H1 (cell line): Measurements from ENCODE around the gene RPGRIP1. TPM values are rescaled to one million over a fixed set of nuclear protein-coding genes. Genes with fewer than 3 reads are reported as not detected.
"Not testable (repeated sequence)": the region's sequence is repeated elsewhere in the genome, so short reads cannot be mapped to it uniquely, and the experiment has no call there.

Experiments used
- CTCF ChIA-PET: fragments of 300-600 bp; sonication (Branson Sonifier 250); formaldehyde crosslinking; loops from one replicate; lab custom pipeline; 2021; ENCODE audit not compliant: partially characterized antibody; lab: Charles Lee
- POLR2A ChIA-PET: fragments of 300-600 bp; sonication (Branson Sonifier 250); formaldehyde crosslinking; loops from one replicate; lab custom pipeline; 2021; ENCODE audit warnings: inconsistent platforms; ENCODE audit not compliant: partially characterized antibody; lab: Charles Lee
- DNase-seq, 2 experiments: peaks; one replicate each; pipeline versions ENCODE4 v3.0.0 to v3.0.0-alpha.2; 2010 to 2022; ENCODE audit warnings: low spot score in 2 of 2, low read depth in 1 of 2, mixed read lengths in 1 of 2
- FAIRE-seq: peaks from 2 replicates; lab custom pipeline; 2011; peaks lifted over from hg19 to GRCh38; lab: Jason Lieb, UNC
- H2AFZ ChIP-seq: 2 replicates; pipeline ENCODE4 v1.8.1; 2012; ENCODE audit warnings: low read length, inconsistent platforms
- H2AK5ac ChIP-seq: 2 replicates; pipeline ENCODE4 v1.6.1; 2013; ENCODE audit warnings: low read depth, low read length
- H2BK120ac ChIP-seq: replicated peaks from 2 replicates; pipeline ENCODE3; 2013; ENCODE audit warnings: low read depth, low read length, inconsistent platforms
- H2BK12ac ChIP-seq: 2 replicates; pipeline ENCODE4 v1.6.1; 2013; ENCODE audit warnings: low read depth, low read length
- H2BK15ac ChIP-seq: 2 replicates; pipeline ENCODE4 v1.6.1; 2013; ENCODE audit warnings: low read length
- H2BK20ac ChIP-seq: 2 replicates; pipeline ENCODE4 v1.6.1; 2013; ENCODE audit warnings: low read length
- H2BK5ac ChIP-seq: 2 replicates; pipeline ENCODE4 v1.6.1; 2013; ENCODE audit warnings: low read depth, low read length
- H3K14ac ChIP-seq: 2 replicates; pipeline ENCODE4 v1.6.1; 2013; ENCODE audit warnings: inconsistent platforms; ENCODE audit not compliant: insufficient read length
- H3K18ac ChIP-seq: 2 replicates; pipeline ENCODE4 v1.6.1; 2013; ENCODE audit warnings: low read length; ENCODE audit errors: extremely low read depth
- H3K23ac ChIP-seq: 2 replicates; pipeline ENCODE4 v1.6.1; 2013; ENCODE audit warnings: inconsistent platforms; ENCODE audit not compliant: insufficient read length
- H3K23me2 ChIP-seq: 2 replicates; pipeline ENCODE4 v1.6.1; 2013; ENCODE audit warnings: low read depth, low read length
- H3K27ac ChIP-seq: 2 replicates; pipeline ENCODE4 v1.6.1; 2011; ENCODE audit warnings: low read depth, low read length, inconsistent platforms
- H3K27me3 ChIP-seq, 4 experiments: replicated peaks in 1 of 4; 1 replicate in 1 of 4; 2 replicates in 3 of 4; pipeline versions ENCODE4 v1.6.1 to v1.8.1; 2011 to 2013; ENCODE audit warnings: low read length in 3 of 4, mild to moderate bottlenecking in 3 of 4, inconsistent platforms in 2 of 4, mixed read lengths in 2 of 4, moderate library complexity in 1 of 4; ENCODE audit not compliant: control insufficient read depth in 3 of 4, insufficient read depth in 3 of 4; ENCODE audit errors: extremely low read depth in 1 of 4
- H3K36me3 ChIP-seq, 4 experiments: 2 replicates each; pipeline versions ENCODE4 v1.6.1 to v1.8.1; 2011 to 2013; ENCODE audit warnings: mild to moderate bottlenecking in 4 of 4, low read length in 3 of 4, moderate library complexity in 2 of 4, control low read depth in 1 of 4, inconsistent platforms in 1 of 4; ENCODE audit not compliant: insufficient read depth in 4 of 4, control insufficient read depth in 2 of 4
- H3K4ac ChIP-seq: replicated peaks from 2 replicates; pipeline ENCODE3; 2013; ENCODE audit warnings: low read length, low read depth, mixed read lengths, inconsistent platforms; ENCODE audit not compliant: insufficient read length
- H3K4me1 ChIP-seq, 4 experiments: replicated peaks in 1 of 4; 1 replicate in 1 of 4; 2 replicates in 3 of 4; pipeline versions ENCODE4 v1.6.1 to v1.8.1; 2011 to 2013; ENCODE audit warnings: low read length in 3 of 4, inconsistent platforms in 2 of 4, mixed read lengths in 1 of 4; ENCODE audit not compliant: insufficient read depth in 4 of 4, control insufficient read depth in 3 of 4
- H3K4me2 ChIP-seq, 2 experiments: 2 replicates each; pipeline versions ENCODE4 v1.6.1 to v1.8.1; 2011 to 2013; ENCODE audit warnings: low read depth in 2 of 2, low read length in 2 of 2, control low read depth in 1 of 2, inconsistent platforms in 1 of 2, mild to moderate bottlenecking in 1 of 2; ENCODE audit not compliant: insufficient read depth in 1 of 2
- H3K4me3 ChIP-seq, 4 experiments: fragments of 200-600, 300-600 bp in 1 of 4; sonication (generic), shearing (Covaris generic), sonication (Bioruptor Twin) in 1 of 4; 2 replicates each; pipeline versions ENCODE4 v1.5.1 to v1.8.1; 2011 to 2016; ENCODE audit warnings: low read length in 4 of 4, low read depth in 3 of 4, control low read depth in 2 of 4, inconsistent platforms in 2 of 4, mild to moderate bottlenecking in 2 of 4, mixed read lengths in 1 of 4, moderate library complexity in 1 of 4; ENCODE audit not compliant: insufficient read depth in 2 of 4; ENCODE audit errors: extremely low read depth in 1 of 4
- H3K56ac ChIP-seq: replicated peaks from 2 replicates; pipeline ENCODE3; 2013; ENCODE audit warnings: low read depth, mild to moderate bottlenecking, mixed read lengths, low read length, inconsistent platforms; ENCODE audit not compliant: insufficient read length
- H3K79me1 ChIP-seq: 2 replicates; pipeline ENCODE4 v1.6.1; 2013; ENCODE audit warnings: low read depth, low read length, control low read depth
- H3K79me2 ChIP-seq, 2 experiments: 2 replicates each; pipeline versions ENCODE4 v1.6.1 to v1.8.1; 2012 to 2013; ENCODE audit warnings: low read length in 2 of 2, mild to moderate bottlenecking in 2 of 2, inconsistent platforms in 1 of 2; ENCODE audit not compliant: insufficient read depth in 2 of 2, control insufficient read depth in 1 of 2
- H3K9ac ChIP-seq, 4 experiments: replicated peaks in 1 of 4; 1 replicate in 1 of 4; 2 replicates in 3 of 4; pipeline versions ENCODE4 v1.6.1 to v1.8.1; 2011 to 2013; ENCODE audit warnings: low read depth in 3 of 4, low read length in 3 of 4, control low read depth in 2 of 4, mild to moderate bottlenecking in 2 of 4, moderate library complexity in 2 of 4, inconsistent platforms in 1 of 4; ENCODE audit errors: extremely low read depth in 1 of 4
- H3K9me3 ChIP-seq, 2 experiments: 2 replicates each; pipeline versions ENCODE4 v1.6.1 to v1.8.1; 2012 to 2013; ENCODE audit warnings: mild to moderate bottlenecking in 2 of 2, moderate library complexity in 2 of 2, control low read depth in 1 of 2, inconsistent platforms in 1 of 2, low read depth in 1 of 2, low read length in 1 of 2, mixed read lengths in 1 of 2; ENCODE audit not compliant: insufficient read depth in 2 of 2
- H4K20me1 ChIP-seq, 2 experiments: replicated peaks in 1 of 2; 2 replicates each; pipeline versions ENCODE3 to v1.8.1; 2011 to 2013; ENCODE audit warnings: inconsistent platforms in 2 of 2, low read length in 2 of 2, mild to moderate bottlenecking in 1 of 2; ENCODE audit not compliant: insufficient read depth in 2 of 2, control insufficient read depth in 1 of 2
- H4K5ac ChIP-seq: 2 replicates; pipeline ENCODE4 v1.6.1; 2013; ENCODE audit warnings: low read length, low read depth, mixed read lengths, inconsistent platforms; ENCODE audit not compliant: insufficient read length
- H4K8ac ChIP-seq: 2 replicates; pipeline ENCODE4 v1.8.0; 2013; ENCODE audit warnings: mild to moderate bottlenecking, moderate library complexity, low read length, inconsistent platforms; ENCODE audit not compliant: insufficient read depth; ENCODE audit errors: extremely low read depth
- H4K91ac ChIP-seq: replicated peaks from 2 replicates; pipeline ENCODE3; 2013; ENCODE audit warnings: low read length, mixed read lengths, inconsistent platforms; ENCODE audit not compliant: insufficient read length
- WGBS, 2 experiments: shearing (Covaris generic) in 1 of 2; methylation state at CpG; one replicate each; pipeline versions ENCODE4 v1.1.6 to v1.1.7; 2013 to 2015; ENCODE audit warnings: low lambda C conversion rate in 2 of 2, mixed read lengths in 2 of 2, inconsistent platforms in 1 of 2, low coverage in 1 of 2, missing lambda C conversion rate in 1 of 2; ENCODE audit not compliant: insufficient replicate concordance in 2 of 2, insufficient coverage in 1 of 2, insufficient read length in 1 of 2; ENCODE audit errors: extremely low coverage in 1 of 2, missing lambda C conversion rate in 1 of 2; 5-methylcytosine and 5-hydroxymethylcytosine counted together
- polyA plus RNA-seq, 7 experiments: library from polyadenylated mRNA; depleted of rRNA in 3 of 7; stranded (reverse) in 5 of 7; unstranded in 2 of 7; fragments of >200 nt in 5 of 7; fragments of 200-250 nt in 2 of 7; gene quantifications; 1 replicate in 5 of 7; 2 replicates in 1 of 7; 4 replicates in 1 of 7; pipeline versions ENCODE4 v1.2.1 to v1.2.3, GENCODE V29; 2011 to 2013; ENCODE audit warnings: missing spikeins in 2 of 7, mixed read lengths in 2 of 7
- total RNA-seq: library from RNA; stranded (reverse); fragmentation: NEBNext Ultra II Directional; extraction: Animal tissue kit (Norgen Biotek cat#: 25700); gene quantifications from 2 replicates; pipeline ENCODE4 v1.2.1, GENCODE V29; 2021

Gene RPGRIP1
- total and polyA plus RNA-seq, 2 of the 8 experiments (the other 6 are each of a cell fraction or from before 2014, with no cell fraction given) = 0.36 to 0.65 TPM

GRCh38 chr14:21272661-21273060 is 7.2 kb upstream of the RPGRIP1 start:
- not testable (repeated sequence) for H2AFZ ChIP-seq, H2BK120ac ChIP-seq, H2BK15ac ChIP-seq, H3K27me3 ChIP-seq, H2AK5ac ChIP-seq, H3K4me1 ChIP-seq, H3K4me2 ChIP-seq, H3K56ac ChIP-seq, H2BK5ac ChIP-seq, H2BK12ac ChIP-seq, H4K20me1 ChIP-seq, H3K23me2 ChIP-seq, H3K4me3 ChIP-seq, FAIRE-seq, H4K5ac ChIP-seq, H3K18ac ChIP-seq, H3K79me1 ChIP-seq, H3K14ac ChIP-seq, H3K4ac ChIP-seq, H3K23ac ChIP-seq, H3K27ac ChIP-seq, H3K9ac ChIP-seq, DNase-seq, H2BK20ac ChIP-seq, H4K91ac ChIP-seq, H3K9me3 ChIP-seq, H4K8ac ChIP-seq
- WGBS, 2 experiments = 88% methylated on average over 14 of the region's 17 CpGs; no CpG with 5 or more reads in 1 of the 2 experiments
- ChIA-PET CTCF (interaction anchor here (0.6 to 1.0 kb wide), 3 partner anchors 30 to 653 kb away, joined by 3 to 4 read pairs (median 3); no protein-coding TSS in a partner anchor), POLR2A (interaction anchor here (0.7 to 9.8 kb wide), 7 partner anchors 7 to 104 kb away, joined by 3 to 117 read pairs (median 7); no protein-coding TSS in a partner anchor)
- Histone ChIP-seq H3K79me2 (peaks cover 16 to 17% of the 10 kb centered on the region in 2 experiments), H3K36me3 (peaks cover 0 to 11% (median 6%) of the 10 kb centered on the region in 4 experiments; a peak in 4 of 8 replicates)
